ENCODE measurements around the gene AIG1. TPM values are rescaled to one million over a fixed set of nuclear protein-coding genes. Genes with fewer than 3 reads are reported as not detected.

The AIG1 gene
- total RNA-seq, 1 donor from 2014 or later = 29.6 TPM

DNA sequence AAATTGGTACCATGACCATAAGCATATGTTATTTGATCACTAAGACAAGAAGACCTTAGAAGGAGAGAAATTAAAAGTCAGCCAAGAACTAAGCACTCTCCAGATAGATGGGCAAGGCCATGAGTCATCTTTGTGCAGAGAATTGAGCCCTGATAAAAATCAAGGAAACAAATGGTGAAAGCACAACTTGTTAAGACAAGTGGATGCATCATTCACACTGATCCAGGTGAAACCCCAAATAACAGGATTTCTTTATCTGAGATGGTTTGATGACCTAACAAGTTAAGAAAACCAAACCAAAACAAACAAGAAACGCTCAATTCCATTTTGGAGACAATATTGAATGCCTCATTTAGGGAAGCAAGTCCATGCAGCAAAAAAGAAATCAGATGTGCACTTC lies 268.2 kb downstream of the AIG1 start:
- no peaks in the 10 kb centered on the region for H3K27me3 ChIP-seq (ENCODE audit: low read depth)
- no peaks in the 10 kb centered on the region for H3K4me1 ChIP-seq
- intact Hi-C loops (cut with DNase I) = no loop called here
- DNase-seq = no peak
- ATAC-seq = no peak
- H3K4me3 ChIP-seq = no peak overlapping the region
- TF ChIP-seq CTCF (IDR thresholded peaks at IDR 0.05) = no peak
- no peaks in the 10 kb centered on the region for H3K36me3 ChIP-seq
- H3K27ac ChIP-seq = no peak overlapping the region
- H3K9me3 ChIP-seq = no peaks in the 10 kb centered on the region

- H3K36me3 ChIP-seq = no peaks in the 10 kb centered on the region
- H3K27me3 ChIP-seq (ENCODE audit: low read depth) = no peaks in the 10 kb centered on the region
- no peak overlapping the region for H3K4me3 ChIP-seq
- H3K4me1 ChIP-seq = no peaks in the 10 kb centered on the region
- no peak for TF ChIP-seq CTCF (IDR thresholded peaks at IDR 0.05)
- ATAC-seq (no peak), DNase-seq (no peak)
- H3K9me3 ChIP-seq = no peaks in the 10 kb centered on the region
- intact Hi-C loops (cut with DNase I) = no loop called here
- no peak overlapping the region for H3K27ac ChIP-seq
Observed at GRCh38 chr6:143329323-143329722, 268.6 kb downstream of the AIG1 start.

DNA sequence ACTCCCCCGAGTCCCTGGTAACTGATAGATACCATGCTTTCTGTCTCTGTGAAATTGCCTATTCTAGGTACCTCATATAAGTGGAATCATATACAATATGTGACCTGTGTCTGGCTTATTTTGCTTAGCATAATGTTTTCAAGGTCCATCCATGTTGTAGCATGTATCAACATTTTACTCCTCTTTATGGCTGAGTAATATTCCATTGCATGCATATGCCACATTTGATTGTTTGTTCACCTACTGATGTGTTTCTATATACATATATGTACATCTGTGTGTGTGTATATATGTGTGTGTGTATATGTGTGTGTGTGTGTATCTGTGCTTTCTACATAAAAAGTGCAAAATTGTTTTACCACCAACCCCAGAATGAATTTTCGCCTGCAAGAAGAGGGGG lies 270.7 kb downstream of the AIG1 start:
- no peak overlapping the region for H3K27ac ChIP-seq
- ATAC-seq (no peak), DNase-seq (no peak)
- TF ChIP-seq CTCF (IDR thresholded peaks at IDR 0.05) = no peak
- H3K27me3 ChIP-seq (ENCODE audit: low read depth) = no peaks in the 10 kb centered on the region
- H3K4me3 ChIP-seq = no peak overlapping the region
- H3K9me3 ChIP-seq = no peaks in the 10 kb centered on the region
- no peaks in the 10 kb centered on the region for H3K4me1 ChIP-seq
- H3K36me3 ChIP-seq = no peaks in the 10 kb centered on the region
- intact Hi-C loops (cut with DNase I) = no loop called here

DNA sequence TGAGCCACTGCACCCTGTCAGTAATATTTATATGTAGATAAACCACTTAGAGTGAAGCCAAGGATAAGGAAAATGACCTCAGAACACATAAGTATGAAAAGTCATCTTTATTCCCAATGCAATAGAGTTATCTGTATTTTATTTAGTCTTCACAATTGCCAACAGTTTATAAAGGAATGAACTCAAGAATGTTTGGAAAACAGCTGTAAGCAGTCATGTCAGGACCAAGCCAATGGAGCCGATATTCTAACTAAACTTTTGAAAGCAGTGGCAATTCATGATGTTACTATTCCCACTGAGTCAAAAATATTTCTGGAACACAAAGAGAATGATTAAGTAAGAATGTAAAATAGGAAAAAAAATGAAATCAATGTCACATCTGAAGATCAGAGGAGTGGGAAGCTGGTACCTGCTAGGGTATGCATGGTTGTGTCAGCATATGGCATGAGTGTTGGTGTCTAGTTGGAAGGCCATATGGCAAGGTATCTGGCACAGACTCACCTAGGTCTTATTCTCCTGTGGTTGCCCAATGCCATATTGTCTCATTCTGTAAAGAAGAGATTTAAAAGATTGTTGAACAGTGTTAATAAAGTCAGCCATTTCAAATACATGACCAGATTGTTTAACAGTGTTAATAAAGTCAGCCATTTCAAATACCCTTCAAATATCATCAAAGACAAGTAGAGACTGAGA lies 271.6 kb downstream of the AIG1 start:
- H3K4me1 ChIP-seq = no peaks in the 10 kb centered on the region
- H3K4me3 ChIP-seq = no peak overlapping the region
- TF ChIP-seq CTCF (IDR thresholded peaks at IDR 0.05) = no peak
- intact Hi-C loops (cut with DNase I) = no loop called here
- H3K9me3 ChIP-seq = no peaks in the 10 kb centered on the region
- no peak for DNase-seq
- H3K27me3 ChIP-seq (ENCODE audit: low read depth) = no peaks in the 10 kb centered on the region
- no peak overlapping the region for H3K27ac ChIP-seq
- no peak for ATAC-seq
- no peaks in the 10 kb centered on the region for H3K36me3 ChIP-seq

DNA sequence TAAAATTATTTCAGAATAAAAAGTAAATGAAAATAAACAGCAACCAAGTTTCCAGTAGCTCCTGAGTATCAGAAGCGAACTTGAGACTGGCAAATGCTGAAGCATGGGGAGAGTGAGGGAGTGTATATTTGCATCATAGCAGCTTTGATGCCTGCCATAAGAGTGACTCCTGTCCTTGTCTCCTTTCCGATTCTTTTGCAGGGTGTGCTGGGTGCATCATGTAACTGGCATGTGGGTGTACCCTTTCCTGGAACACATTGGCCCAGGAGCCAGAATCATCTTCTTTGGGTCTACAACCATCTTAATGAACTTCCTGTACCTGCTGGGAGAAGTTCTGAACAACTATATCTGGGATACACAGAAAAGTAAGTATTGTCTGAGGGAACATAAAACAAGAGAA lies 272.4 kb downstream of the AIG1 start:
- Histone ChIP-seq H3K27me3 (ENCODE audit: low read depth) (no peaks in the 10 kb centered on the region), H3K27ac (no peak overlapping the region), H3K4me3 (no peak overlapping the region), H3K4me1 (no peaks in the 10 kb centered on the region), H3K9me3 (no peaks in the 10 kb centered on the region), H3K36me3 (no peaks in the 10 kb centered on the region)
- intact Hi-C loops (cut with DNase I) = no loop called here
- TF ChIP-seq CTCF (IDR thresholded peaks at IDR 0.05) = no peak
- ATAC-seq = no peak
- no peak for DNase-seq

Data from lower lobe of right lung (tissue), 2 donors.